Measurements from ENCODE around the gene PPP1R7. TPM values are rescaled to one million over a fixed set of nuclear protein-coding genes. Genes with fewer than 3 reads are reported as not detected.

PPP1R7 gene
- polyA plus RNA-seq, 1 donor, result 83.6 TPM

- no peak for DNase-seq
Measured at GRCh38 chr2:241137276-241138190, 12.7 kb upstream of the PPP1R7 start.

DNA sequence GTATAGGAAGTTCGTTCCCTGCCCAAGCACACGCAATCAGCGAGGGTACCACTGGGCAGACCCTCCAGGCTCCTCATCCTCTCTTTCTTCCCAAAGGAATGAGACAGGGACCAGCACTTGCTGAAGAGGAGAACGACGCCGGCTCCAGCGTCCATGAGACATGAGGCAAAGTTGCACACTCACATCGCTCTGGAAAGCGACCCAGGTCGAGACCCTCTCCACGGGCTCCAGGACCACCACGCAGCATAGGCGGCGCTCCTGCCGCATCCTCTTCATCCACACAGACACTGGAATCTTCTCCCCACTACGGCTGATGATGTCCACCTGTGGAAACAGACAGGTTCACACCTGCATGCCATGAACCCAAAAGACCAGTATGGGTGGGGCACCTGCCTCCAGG, 11.8 kb upstream of the PPP1R7 start:
- DNase-seq, result no peak

DNA sequence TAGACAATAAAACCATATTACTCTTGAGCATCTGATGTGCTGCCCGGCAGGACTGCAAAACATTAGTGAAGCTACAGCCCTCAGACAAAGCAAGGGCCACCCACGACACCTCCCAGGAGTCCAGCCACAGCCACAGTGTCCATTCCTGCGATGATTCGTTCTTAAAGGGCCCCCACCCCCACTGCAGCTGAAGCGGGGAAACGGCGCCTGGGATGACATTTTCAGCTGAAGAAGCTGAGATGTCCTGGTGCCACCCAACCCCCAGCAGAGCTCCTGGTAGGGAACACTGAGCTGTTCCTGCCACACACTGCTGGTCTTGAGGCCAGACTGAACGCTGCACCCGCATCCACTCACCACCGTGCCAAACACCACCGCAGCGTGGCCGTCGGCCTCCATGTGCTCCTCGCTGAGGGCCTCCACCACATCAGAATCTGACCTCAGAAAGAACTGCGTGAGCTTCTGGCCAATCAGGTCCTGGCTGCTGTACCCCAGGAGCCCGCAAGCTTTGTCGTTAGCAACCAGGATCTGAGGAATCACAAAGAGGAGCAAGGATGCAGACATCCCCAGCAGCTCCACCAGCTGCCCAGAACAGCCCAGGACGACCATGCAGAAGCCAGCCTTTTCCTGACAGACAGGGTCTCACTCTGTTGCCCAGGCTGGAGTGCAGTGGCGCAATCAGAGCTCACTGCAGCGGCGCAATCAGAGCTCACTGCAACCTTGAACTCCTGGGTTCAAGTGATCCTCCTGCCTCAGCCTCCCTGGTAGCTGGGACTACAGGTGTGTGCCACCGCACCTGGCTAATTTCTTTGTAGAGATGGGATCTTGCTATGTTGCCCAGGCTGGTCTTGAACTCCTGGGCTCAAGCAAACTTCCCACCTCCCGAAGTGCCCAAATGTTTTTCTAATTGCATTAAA, 10.5 kb upstream of the PPP1R7 start:
- no peak for DNase-seq

GRCh38 chr2:241140445-241140840, 9.8 kb upstream of the PPP1R7 start:
- no peak for DNase-seq

GRCh38 chr2:241141214-241141770, 9.0 kb upstream of the PPP1R7 start:
- no peak for DNase-seq

DNA sequence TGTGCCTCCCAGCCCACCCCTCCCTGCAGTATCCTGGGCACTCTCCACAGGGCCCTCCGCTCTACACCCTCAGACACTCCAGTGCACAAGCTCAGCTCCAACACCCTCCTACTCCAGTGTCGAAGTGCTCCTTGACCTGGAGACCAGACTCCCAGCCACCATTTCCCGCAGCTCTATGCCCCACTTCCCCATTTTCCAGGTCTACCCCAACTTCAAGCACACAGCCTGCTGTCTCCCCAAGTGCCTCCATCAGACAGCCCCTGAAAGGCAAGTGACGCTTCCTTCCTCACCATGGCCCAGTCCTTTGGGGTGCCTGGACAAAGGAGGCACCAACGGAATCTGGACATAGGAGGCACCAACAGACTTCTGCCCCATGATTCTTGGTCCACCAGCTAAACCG, 8.2 kb upstream of the PPP1R7 start:
- DNase-seq, result no peak

DNA sequence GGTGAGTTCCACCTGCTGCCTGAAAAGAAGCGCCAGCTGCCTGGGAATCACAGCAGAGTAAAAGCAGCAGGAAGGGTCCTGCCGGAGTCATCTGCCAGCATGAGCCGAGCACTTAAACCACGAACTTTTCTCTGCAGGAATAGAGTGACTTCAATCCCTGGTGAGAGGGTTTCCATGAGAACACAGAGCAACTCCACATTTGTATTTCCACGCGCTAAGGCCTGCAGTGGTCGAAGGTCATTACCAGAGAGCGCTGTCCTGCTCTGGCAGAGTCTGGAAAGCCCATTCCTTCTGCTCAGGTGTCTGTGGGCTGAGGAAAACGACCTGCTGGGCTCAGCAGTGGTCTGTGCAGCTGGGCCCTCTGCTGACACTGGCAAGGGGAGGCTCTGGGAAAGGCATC, 7.7 kb upstream of the PPP1R7 start:
- DNase-seq, result no peak

- DNase-seq, result no peak
Measured at GRCh38 chr2:241146286-241146685, 4.0 kb upstream of the PPP1R7 start.

- no peak for DNase-seq
Measured at GRCh38 chr2:241147336-241147735, 2.9 kb upstream of the PPP1R7 start.

DNA sequence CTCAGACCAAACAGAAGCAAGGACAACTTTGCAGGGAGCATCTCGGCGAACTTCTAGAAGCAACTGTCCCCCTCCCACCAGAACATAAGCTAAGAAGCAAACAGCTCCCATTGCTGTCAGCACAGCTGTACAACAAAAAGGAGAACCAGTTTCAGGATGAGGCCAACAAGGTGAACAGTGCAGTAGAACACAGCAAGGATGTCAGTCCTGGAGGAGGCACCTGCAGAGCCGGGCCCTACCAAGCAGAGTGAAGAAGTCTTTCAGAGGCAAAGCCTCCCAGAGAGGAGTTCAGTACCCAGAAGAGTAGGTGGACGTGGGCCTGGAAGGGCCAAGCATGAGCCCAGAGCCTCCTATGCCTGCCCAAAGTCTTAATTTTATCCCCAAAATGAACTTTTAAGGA, 2.0 kb upstream of the PPP1R7 start:
- DNase-seq, result no peak

DNA sequence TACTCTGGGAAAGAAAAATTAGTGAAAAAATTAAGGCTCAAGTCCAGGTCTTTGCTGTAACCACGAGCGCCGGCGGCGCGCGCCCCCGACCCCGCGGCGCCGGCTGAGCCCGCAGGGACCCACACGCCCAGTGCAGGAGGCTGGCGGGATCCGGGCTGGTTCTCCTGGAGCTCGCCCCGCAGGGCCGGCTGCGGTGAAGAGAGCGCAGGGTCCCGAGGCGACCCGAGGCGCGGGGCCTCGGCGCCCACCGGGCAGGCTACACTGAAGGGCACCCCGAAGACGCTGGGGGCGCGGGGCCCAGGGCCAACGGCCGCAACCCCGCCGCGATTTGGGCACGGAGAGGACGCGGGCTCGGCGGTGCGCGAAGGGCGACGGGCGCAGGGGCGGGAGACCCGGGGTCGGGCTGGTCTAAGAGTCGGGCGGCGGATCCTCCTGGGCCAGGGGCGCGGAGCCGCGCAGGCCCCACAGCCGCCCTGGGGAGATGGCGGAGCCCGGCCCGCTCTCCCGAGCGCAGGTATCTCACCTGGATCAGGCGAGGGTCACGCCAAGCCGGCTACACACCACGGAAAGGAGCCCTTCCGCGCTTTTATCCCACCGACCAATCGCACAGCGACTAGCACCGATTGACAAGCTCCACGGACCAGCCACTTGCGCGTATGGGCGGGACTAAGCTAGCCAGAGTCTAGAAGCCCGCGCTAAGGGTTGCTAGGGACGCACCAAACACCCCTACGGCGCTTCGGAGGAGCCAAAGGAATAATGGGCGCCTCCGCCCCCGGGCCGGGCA, 1.2 kb upstream of the PPP1R7 start, which contains the start of gene PASK:
TSS of gene PASK (minus strand) at position 582 of the 784 bp plus-strand sequence. CDS start 6,440 bp downstream, outside the sequence.
- DNase-seq, result peak; percentile 92

DNA sequence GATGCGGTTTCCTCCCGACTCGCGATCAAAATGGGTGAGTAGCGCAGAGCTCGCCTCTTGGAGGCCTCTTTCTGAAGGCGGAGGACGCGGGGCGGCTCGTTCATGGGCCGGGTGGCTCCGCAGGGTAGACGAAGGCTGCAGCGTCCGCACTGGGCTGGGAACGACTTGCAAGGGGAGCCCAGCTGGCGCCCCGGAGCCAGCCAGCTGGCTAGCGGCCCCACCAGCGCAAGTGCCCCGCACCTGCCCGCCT, 667 bp upstream of the PPP1R7 start:
- no peak for DNase-seq

DNA sequence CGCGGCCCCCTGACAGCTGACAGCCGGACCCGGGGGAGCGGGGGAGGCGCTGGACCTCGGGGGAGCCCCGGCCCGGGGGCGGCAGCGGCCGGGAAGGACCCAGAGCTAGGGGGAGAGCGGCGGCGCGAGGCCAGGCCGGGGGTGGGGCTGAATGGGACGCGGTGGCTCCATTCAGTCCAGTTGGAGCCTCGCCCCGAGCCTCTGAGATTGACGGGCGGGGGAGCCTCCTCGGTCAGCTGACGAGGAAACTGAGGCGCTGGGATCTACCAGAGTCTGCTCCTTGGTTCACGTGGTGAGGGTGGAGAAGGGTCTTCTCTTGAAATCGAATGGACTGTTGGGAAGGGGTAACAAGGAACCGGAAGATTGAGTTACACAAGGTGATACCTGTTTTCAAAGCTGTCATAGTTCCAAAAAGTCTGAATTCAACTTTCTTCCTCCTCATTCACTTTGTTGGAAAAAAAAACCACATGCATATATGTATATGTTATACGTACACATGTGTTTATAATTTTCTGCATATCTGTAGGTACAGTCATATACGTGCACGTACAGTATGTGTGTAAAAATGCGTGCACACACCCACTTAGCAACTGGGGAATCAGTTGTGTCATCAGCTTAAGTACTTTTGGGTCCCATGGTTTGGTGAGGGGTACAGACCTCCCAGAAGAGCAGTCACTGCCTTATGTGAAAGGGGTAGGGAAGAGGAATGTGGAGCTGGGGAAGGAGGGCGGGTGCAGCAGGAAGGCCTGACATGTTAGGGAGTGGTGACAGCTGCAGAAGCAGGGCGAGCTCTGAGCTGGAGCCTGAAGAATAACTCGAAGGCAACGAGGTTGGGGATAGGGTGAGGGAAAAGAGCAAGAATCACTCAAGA, 628 bp downstream of the PPP1R7 start:
- DNase-seq, result no peak

DNA sequence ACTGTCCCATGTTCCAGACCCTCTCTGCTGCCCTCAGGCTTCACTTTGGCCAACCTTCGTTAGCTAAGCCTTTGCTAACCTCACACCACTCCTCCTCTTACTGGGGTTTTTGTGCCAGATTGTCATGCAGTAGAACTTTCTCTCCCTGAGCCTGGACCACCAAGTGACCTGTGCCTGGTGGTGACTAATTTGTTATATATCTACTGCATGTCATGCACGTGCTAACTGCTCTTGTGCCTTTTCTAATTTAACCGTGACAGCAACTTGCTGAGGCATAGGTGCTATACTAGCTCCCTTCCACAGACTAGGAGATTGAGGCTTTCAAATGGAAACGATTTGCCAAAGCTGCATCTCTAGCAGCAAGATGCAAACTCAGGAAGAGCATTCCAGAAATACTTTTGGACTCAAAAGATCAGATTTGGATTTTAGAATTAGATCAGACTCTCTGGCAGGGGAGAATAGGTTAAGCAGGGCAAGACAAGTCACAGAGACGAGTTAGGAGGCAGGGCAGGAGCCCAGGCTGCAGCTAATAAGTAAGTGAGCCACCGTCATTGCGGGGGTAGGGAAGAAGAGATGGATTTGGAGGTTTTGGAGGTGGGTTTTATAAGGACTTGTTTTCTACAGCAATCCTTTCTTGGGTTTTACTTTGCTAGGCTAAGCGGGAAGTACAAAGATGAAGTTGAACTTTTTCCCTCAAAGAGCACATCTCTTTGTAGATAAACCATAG, 1.8 kb downstream of the PPP1R7 start:
- no peak for DNase-seq

GRCh38 chr2:241153616-241154015, 3.3 kb downstream of the PPP1R7 start:
- DNase-seq, result no peak

- no peak for DNase-seq
Measured at GRCh38 chr2:241154915-241155314, 4.6 kb downstream of the PPP1R7 start.

DNA sequence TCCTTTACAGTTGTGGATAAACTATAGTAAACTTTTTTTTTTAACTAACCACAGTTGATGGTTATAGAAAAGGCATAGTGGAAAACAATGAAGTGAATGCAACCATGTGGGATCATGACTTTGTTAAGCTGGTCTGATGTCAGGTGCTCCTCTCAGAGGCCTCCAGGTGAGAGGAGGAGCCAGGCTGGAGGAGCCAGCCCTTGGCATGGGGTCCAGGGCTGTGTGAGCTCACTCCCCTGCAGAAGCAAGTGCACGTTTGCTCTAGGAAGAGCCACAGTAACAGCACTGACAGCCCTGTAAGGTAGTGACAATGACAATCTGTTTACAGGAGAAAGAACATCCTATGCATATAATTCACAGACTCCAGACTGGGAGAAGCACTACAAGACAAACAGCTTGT, 5.7 kb downstream of the PPP1R7 start:
- no peak for DNase-seq

GRCh38 chr2:241156971-241157441, 6.7 kb downstream of the PPP1R7 start:
- no peak for DNase-seq

DNA sequence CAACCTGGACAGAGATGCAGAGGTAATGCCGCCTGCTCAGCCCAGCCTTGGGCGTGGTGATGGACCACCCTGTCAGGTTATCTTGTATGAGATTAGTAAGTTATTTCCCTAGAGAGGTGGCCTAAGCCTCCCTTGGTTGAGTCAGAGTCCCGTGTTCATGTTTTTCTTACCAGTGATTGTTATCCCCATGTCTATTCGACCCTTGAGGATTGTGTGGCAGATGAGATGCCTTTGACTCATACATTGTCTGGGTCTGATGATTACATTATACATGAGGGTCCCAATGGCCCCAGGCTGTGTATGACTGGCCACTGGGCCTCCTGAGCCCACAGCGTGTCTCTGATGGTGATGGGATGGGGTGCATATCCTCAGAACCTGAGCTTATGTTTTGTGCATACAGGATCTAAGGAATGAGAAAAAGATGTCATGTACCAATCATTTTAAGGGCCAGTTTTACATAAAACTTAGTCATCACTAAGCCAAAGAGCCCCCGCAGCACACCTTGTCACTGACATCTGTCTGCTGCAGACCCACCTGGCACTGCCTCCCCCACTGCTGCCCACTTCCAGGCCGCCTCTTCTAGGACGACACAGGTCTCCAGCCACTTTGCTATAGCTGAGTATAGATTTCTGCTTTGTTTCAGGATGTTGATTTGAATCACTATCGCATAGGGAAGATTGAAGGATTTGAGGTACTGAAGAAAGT, 7.7 kb downstream of the PPP1R7 start:
- DNase-seq, result no peak

DNA sequence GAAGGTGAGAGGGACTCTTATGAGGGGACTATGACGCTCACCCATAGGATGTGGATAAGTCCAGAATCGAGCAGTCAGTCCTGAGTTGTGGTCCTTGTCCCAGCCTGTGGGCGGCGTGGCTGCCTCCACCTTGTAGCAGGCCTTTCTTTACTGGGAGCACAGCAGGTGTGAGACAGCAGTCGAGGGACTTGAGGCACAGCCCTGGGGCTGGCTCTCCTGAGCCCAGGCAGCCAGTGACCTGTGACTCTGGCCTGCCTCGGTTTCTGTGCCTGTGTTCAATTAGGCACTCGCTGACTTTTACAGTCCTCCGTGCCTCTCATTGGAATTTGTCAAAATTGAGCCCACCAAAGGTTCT, 8.3 kb downstream of the PPP1R7 start:
- no peak for DNase-seq
